GM23338 (cell line): ENCODE measurements around the gene C15orf40. TPM values are rescaled to one million over a fixed set of nuclear protein-coding genes. Genes with fewer than 3 reads are reported as not detected.

Experiments
- ATAC-seq: fragments of 200-7000 bp; cut with Tn5 transposase; 3 replicates; pipeline ENCODE4 v1.9.1; 2020
- DNase-seq: peaks from one replicate; pipeline ENCODE4 v3.0.0-alpha.2; 2015; ENCODE audit warnings: low spot score
- H2AFZ ChIP-seq: fragments of 200-600 bp; sonication (generic); 2 replicates; pipeline ENCODE4 v1.8.0; 2016; ENCODE audit warnings: antibody characterized with exemption, mild to moderate bottlenecking, moderate library complexity
- H3F3A ChIP-seq: fragments of 200-600 bp; sonication (generic); replicated peaks from 2 replicates; pipeline ENCODE4 v1.8.0; 2017; ENCODE audit warnings: antibody characterized with exemption, mixed run types, low read depth
- H3K27ac ChIP-seq: fragments of 200-600 bp; sonication (generic); 2 replicates; pipeline ENCODE4 v1.6.1; 2016; ENCODE audit warnings: low read depth
- H3K27me3 ChIP-seq: fragments of 200-600 bp; sonication (generic); 2 replicates; pipeline ENCODE4 v1.8.0; 2016; ENCODE audit warnings: mild to moderate bottlenecking, mixed run types, moderate library complexity; ENCODE audit not compliant: insufficient read depth
- H3K36me3 ChIP-seq: fragments of 200-600 bp; sonication (generic); 2 replicates; pipeline ENCODE4 v1.8.0; 2016; ENCODE audit warnings: mild to moderate bottlenecking; ENCODE audit not compliant: insufficient read depth
- H3K4me1 ChIP-seq: fragments of 200-600 bp; sonication (generic); 2 replicates; pipeline ENCODE4 v1.8.0; 2016; ENCODE audit warnings: mild to moderate bottlenecking, moderate library complexity; ENCODE audit not compliant: insufficient read depth
- H3K4me2 ChIP-seq: fragments of 200-600 bp; sonication (generic); 2 replicates; pipeline ENCODE4 v1.7.1; 2017; ENCODE audit warnings: mixed run types
- H3K4me3 ChIP-seq: fragments of 200-600 bp; sonication (generic); 2 replicates; pipeline ENCODE4 v1.6.1; 2016; ENCODE audit warnings: mixed run types
- H3K79me2 ChIP-seq: fragments of 200-600 bp; sonication (generic); replicated peaks from 2 replicates; pipeline ENCODE4 v1.8.0; 2017; ENCODE audit warnings: mild to moderate bottlenecking; ENCODE audit not compliant: insufficient read depth
- H3K9me2 ChIP-seq: fragments of 200-600 bp; sonication (generic); 2 replicates; pipeline ENCODE4 v1.8.0; 2017; ENCODE audit not compliant: insufficient read depth
- H4K20me1 ChIP-seq: fragments of 200-600 bp; sonication (generic); replicated peaks from 2 replicates; pipeline ENCODE4 v1.8.0; 2017; ENCODE audit warnings: mild to moderate bottlenecking; ENCODE audit not compliant: insufficient read depth
- H3K27ac Mint-ChIP-seq: 2 replicates; pipeline ENCODE4 v1.8.0; 2020; ENCODE audit warnings: inconsistent platforms, mild to moderate bottlenecking, moderate library complexity, mixed read lengths
- H3K27me3 Mint-ChIP-seq: 3 replicates; pipeline ENCODE4 v1.8.0; 2022; ENCODE audit warnings: low read depth, mild to moderate bottlenecking, moderate library complexity, mixed read lengths, inconsistent platforms; ENCODE audit not compliant: insufficient read depth, poor library complexity
- H3K36me3 Mint-ChIP-seq: 3 replicates; pipeline ENCODE4 v1.8.0; 2021; ENCODE audit warnings: low read depth, mild to moderate bottlenecking, inconsistent platforms, moderate library complexity, mixed read lengths
- H3K4me1 Mint-ChIP-seq: 3 replicates; pipeline ENCODE4 v1.8.0; 2020; ENCODE audit warnings: mild to moderate bottlenecking, inconsistent platforms, mixed read lengths
- H3K4me3 Mint-ChIP-seq: 3 replicates; pipeline ENCODE4 v1.8.0; 2021; ENCODE audit warnings: moderate library complexity, mild to moderate bottlenecking, inconsistent platforms, mixed read lengths
- H3K9me3 Mint-ChIP-seq: 3 replicates; pipeline ENCODE4 v1.8.0; 2020; ENCODE audit warnings: moderate library complexity, mild to moderate bottlenecking, inconsistent platforms, mixed read lengths
- CREB1 ChIP-seq: fragments of 250-450 bp; sonication (Bioruptor Pico); IDR thresholded peaks from 2 replicates; pipeline ENCODE4 v1.5.0; 2020; ENCODE audit warnings: low read depth, mild to moderate bottlenecking, moderate library complexity
- CTCF ChIP-seq, 2 experiments: fragments of 200-600 bp in 1 of 2; sonication (generic) in 1 of 2; conservative IDR thresholded peaks; 2 replicates each; pipeline versions ENCODE4 v1.5.1 to v1.6.1; 2016 to 2017; ENCODE audit warnings: antibody characterized with exemption in 2 of 2, low read depth in 2 of 2, mild to moderate bottlenecking in 2 of 2, moderate library complexity in 1 of 2
- ETS1 ChIP-seq: IDR thresholded peaks from 2 replicates; pipeline ENCODE4 v1.6.1; 2016; ENCODE audit warnings: antibody characterized with exemption
- EZH2phosphoT487 ChIP-seq: fragments of 200-600 bp; sonication (generic); IDR thresholded peaks from one replicate; pipeline ENCODE4 v1.8.1; 2018; ENCODE audit warnings: antibody characterized with exemption; ENCODE audit not compliant: unreplicated experiment
- JUNB ChIP-seq: IDR thresholded peaks from one replicate; pipeline ENCODE4 v1.6.1; 2016; ENCODE audit warnings: antibody characterized with exemption; ENCODE audit not compliant: unreplicated experiment
- NANOG ChIP-seq: IDR thresholded peaks from 2 replicates; pipeline ENCODE4 v1.6.1; 2016; ENCODE audit warnings: antibody characterized with exemption, borderline replicate concordance
- POLR2AphosphoS5 ChIP-seq: IDR thresholded peaks from 2 replicates; pipeline ENCODE4 v1.6.1; 2016; ENCODE audit warnings: antibody characterized with exemption, low read depth
- STAT1 ChIP-seq: IDR thresholded peaks from one replicate; pipeline ENCODE4 v1.6.1; 2016; ENCODE audit warnings: antibody characterized with exemption; ENCODE audit not compliant: unreplicated experiment
- ZNF114 ChIP-seq: fragments of 250-450 bp; sonication (Bioruptor Pico); IDR thresholded peaks from 2 replicates; pipeline ENCODE4 v1.5.0; 2020; ENCODE audit warnings: mild to moderate bottlenecking, moderate library complexity
- ZNF331 ChIP-seq: fragments of 250-450 bp; sonication (Bioruptor Pico); IDR thresholded peaks from 2 replicates; pipeline ENCODE4 v1.5.0; 2020; ENCODE audit warnings: low read depth, mild to moderate bottlenecking, moderate library complexity
- polyA plus RNA-seq: library from polyadenylated mRNA; unstranded; fragments of >200 nt; fragmentation: Nextera tagmentation; extraction: Ambion mirVana; gene quantifications from 2 replicates; pipeline ENCODE4 v1.2.1, GENCODE V29; 2016
- total RNA-seq: library from RNA; depleted of rRNA; stranded (reverse); fragments of >200 nt; shearing (Covaris generic); gene quantifications from 2 replicates; pipeline ENCODE4 v1.2.3, GENCODE V29; 2014
- TF ChIP-seq, protein P1 (sequence below): IDR thresholded peaks from one replicate; pipeline ENCODE4 v1.6.1; 2018; ENCODE audit warnings: antibody characterized with exemption; ENCODE audit not compliant: unreplicated experiment

The C15orf40 gene
- total and polyA plus RNA-seq, 2 experiments from 2014 or later = 7.3 to 26.3 TPM

- no peak for TF ChIP-seq NANOG
- no peak overlapping the region for H3K27ac ChIP-seq
- peak; percentile 12 for DNase-seq
- peaks cover 5% of the 10 kb centered on the region; the same call in 2 of the 3 replicates for H3K4me1 Mint-ChIP-seq
- H3K4me2 ChIP-seq = peak overlapping the region; percentile 93
- H3K79me2 ChIP-seq = no peaks in the 10 kb centered on the region
- no peaks in the 10 kb centered on the region for H3K9me3 Mint-ChIP-seq
- no peaks in the 10 kb centered on the region for H3K9me2 ChIP-seq
- H3F3A ChIP-seq = peaks cover 16% of the 10 kb centered on the region; the same call in 1 of the 2 replicates
- H3K4me3 Mint-ChIP-seq = no peak overlapping the region; the same call in 1 of the 3 replicates
- no peaks in the 10 kb centered on the region for H3K36me3 Mint-ChIP-seq
- H3K27me3 ChIP-seq = peaks cover 29% of the 10 kb centered on the region
- peak overlapping the region; percentile 80 for H3K4me3 ChIP-seq
- no peaks in the 10 kb centered on the region for H3K36me3 ChIP-seq
- no peak overlapping the region for H3K27ac Mint-ChIP-seq
- H3K4me1 ChIP-seq = no peaks in the 10 kb centered on the region
- ATAC-seq = no peak
- H3K27me3 Mint-ChIP-seq = peaks cover 9% of the 10 kb centered on the region
- peak overlapping the region; percentile 100 for H2AFZ ChIP-seq
- H4K20me1 ChIP-seq = no peaks in the 10 kb centered on the region
Observed at GRCh38 chr15:82951472-82952157, 59.8 kb downstream of the C15orf40 start.

DNA sequence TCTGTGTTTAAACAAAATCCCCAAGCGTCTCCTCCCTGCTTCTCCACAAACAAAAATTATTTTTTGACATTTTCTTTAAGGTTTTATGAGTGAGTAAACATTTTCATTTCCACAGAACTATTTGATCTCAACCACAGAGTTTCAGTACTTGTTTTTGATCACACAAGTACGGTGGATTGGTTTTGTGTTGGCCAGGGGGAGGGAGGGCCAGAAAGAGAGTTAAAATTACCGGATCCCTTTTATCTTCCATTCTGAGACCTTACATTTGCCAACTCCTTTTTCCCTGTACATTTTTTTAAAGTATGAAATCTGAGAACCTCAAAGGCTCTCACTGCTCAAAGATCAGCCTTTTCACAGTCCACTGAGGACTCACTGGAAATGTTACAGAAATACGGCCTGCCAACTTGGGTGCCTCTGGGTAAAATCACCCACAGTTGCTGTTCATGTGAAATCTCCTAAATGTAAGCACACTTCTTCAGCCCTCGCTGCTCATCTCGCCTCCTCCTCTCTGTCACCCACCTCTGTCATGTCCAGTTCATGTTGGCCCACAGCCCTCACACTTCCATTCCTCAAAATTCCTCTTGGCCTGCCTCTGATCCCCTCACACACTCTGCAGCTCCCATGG is 60.6 kb downstream of the C15orf40 start:
- Histone ChIP-seq H3K36me3 (no peaks in the 10 kb centered on the region), H3K27me3 (peaks cover 29% of the 10 kb centered on the region)
- no peak for ATAC-seq
- no peak for TF ChIP-seq NANOG
- no peak for TF ChIP-seq ZNF331 (CRISPR knock-in tag)
- TF ChIP-seq STAT1 = no peak
- no peak for TF ChIP-seq POLR2AphosphoS5
- TF ChIP-seq ZNF114 = no peak
- no peak for TF ChIP-seq JUNB
- no peak for TF ChIP-seq CTCF (conservative IDR thresholded peaks at IDR 0.05; ENCODE audit: low read depth in 2 of 2)
- TF ChIP-seq, protein P1, sequence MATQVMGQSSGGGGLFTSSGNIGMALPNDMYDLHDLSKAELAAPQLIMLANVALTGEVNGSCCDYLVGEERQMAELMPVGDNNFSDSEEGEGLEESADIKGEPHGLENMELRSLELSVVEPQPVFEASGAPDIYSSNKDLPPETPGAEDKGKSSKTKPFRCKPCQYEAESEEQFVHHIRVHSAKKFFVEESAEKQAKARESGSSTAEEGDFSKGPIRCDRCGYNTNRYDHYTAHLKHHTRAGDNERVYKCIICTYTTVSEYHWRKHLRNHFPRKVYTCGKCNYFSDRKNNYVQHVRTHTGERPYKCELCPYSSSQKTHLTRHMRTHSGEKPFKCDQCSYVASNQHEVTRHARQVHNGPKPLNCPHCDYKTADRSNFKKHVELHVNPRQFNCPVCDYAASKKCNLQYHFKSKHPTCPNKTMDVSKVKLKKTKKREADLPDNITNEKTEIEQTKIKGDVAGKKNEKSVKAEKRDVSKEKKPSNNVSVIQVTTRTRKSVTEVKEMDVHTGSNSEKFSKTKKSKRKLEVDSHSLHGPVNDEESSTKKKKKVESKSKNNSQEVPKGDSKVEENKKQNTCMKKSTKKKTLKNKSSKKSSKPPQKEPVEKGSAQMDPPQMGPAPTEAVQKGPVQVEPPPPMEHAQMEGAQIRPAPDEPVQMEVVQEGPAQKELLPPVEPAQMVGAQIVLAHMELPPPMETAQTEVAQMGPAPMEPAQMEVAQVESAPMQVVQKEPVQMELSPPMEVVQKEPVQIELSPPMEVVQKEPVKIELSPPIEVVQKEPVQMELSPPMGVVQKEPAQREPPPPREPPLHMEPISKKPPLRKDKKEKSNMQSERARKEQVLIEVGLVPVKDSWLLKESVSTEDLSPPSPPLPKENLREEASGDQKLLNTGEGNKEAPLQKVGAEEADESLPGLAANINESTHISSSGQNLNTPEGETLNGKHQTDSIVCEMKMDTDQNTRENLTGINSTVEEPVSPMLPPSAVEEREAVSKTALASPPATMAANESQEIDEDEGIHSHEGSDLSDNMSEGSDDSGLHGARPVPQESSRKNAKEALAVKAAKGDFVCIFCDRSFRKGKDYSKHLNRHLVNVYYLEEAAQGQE = no peak
- no peak for TF ChIP-seq CREB1 (CRISPR knock-in tag)
- TF ChIP-seq ETS1 = no peak
- TF ChIP-seq EZH2phosphoT487 = no peak

More for the DNA sequence above, 60.6 kb downstream of the C15orf40 start:
- Histone ChIP-seq H3K4me2 (no peak overlapping the region), H3K9me2 (no peaks in the 10 kb centered on the region), H3F3A (peaks cover 16% of the 10 kb centered on the region; the same call in 1 of the 2 replicates), H3K79me2 (no peaks in the 10 kb centered on the region), H2AFZ (no peak overlapping the region), H4K20me1 (no peaks in the 10 kb centered on the region), H3K27ac (no peak overlapping the region), H3K4me1 (no peaks in the 10 kb centered on the region), H3K4me3 (no peak overlapping the region)
- H3K4me1 Mint-ChIP-seq = peaks cover 5% of the 10 kb centered on the region; the same call in 2 of the 3 replicates
- DNase-seq = no peak
- no peaks in the 10 kb centered on the region for H3K9me3 Mint-ChIP-seq
- H3K4me3 Mint-ChIP-seq = no peak overlapping the region
- no peaks in the 10 kb centered on the region for H3K36me3 Mint-ChIP-seq
- H3K27ac Mint-ChIP-seq = no peak overlapping the region
- H3K27me3 Mint-ChIP-seq = peaks cover 7% of the 10 kb centered on the region
